LNCAP (cell line): ENCODE data around the gene FKBP1A.

ENCODE experiments used
- CTCF ChIP-seq: fragments of 450-650 bp; IDR thresholded peaks from 2 replicates; pipeline ENCODE4 v1.5.1; 2017; ENCODE audit warnings: mild to moderate bottlenecking

Gene FKBP1A

DNA sequence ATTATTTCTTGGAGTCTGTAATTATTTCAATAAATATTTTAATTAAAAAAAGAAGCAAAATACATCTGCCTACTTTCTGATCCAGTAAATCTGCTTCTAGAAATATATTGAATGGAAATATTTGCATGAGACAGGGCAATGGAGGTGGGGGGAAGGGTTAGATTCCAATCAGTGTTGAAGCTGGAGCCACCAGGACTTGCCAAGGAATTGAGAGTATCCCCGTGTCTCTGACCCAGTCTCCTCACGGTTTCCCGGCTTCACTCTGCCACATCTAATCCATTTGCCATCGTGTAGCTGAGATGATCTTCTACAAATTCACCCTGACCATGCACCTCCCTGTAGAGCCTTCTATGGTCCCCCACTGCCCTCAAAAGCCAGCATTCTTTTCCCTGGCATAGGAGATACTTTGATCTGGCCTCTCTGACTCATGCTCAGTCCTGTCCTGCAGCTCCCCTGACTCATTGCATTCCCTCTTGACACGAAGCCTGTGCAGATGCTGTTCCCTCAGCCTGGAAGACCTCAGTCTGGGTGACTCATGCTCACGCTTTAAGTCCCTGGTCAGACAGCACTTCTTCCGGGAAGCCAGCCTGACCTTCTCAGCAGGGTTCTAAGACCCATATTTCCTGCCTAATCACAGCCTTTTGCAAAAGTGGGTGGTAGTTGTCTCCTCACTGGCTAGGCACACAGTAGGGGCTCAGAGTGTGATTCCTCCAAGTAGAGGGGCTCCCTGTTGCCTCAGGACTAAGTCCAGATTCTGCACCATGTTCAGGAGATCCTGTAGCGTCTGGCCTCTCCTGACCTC, 23.0 kb upstream of the FKBP1A start:
- TF ChIP-seq CTCF = no peak

DNA sequence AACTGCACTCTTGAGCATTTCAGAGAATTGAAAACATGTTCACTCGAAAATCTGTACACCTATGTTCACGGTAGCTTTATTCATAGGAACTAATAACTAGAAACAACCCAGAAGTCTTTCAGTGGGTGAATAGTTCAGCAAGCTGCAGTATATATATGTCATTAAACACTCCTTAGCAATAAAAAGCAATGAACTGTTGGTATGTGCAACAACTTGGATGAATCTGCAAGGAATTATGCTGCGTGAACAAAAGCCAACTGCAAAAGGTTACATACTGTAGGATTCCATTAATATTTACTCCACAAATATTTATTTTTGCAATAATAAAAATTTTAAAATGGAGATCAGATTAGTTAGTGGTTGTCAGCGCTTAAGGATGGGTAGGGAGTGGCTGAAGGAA, 22.1 kb upstream of the FKBP1A start:
- TF ChIP-seq CTCF = no peak

DNA sequence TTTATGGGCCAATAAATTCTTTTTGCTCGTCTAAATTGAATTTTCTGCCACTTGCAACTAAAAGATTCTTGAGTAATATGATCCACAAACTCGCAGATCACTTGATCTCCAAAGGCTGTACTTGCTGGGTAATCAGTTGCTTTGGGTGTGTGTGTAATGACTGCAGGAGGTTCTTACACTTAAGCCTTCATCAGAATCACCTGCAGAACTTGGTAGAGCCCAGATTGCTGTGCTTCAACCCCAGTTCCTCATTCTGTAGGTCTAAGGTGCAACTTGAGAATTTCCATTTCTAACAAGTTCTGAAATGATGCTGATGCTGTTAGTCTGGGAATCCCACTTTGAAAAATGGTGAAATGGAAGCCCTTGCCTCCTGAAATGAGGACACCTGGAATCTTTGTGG, 12.9 kb upstream of the FKBP1A start:
- no peak for TF ChIP-seq CTCF

DNA sequence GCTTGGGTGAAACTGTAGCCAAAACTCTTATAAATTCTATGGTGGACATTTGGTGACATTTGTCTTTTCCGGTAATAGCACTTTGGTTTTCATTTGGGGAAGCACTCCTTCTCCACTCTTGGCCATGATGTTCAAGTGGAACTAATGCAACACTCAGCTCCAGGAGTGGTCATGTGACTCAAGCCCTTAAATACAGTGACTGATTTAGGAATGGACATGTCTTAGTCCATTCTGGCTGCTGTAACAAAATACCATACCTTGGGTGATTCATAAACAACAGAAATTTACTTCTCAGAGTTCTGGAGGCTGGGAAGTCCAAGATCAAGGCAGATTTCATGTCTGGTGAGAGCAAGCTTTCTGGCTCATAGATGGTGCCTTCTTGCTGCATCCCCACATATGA, 10.8 kb upstream of the FKBP1A start:
- TF ChIP-seq CTCF = no peak

- no peak for TF ChIP-seq CTCF
These were observed 9.3 kb upstream of the FKBP1A start for GRCh38 chr20:1402149-1402548.

- TF ChIP-seq CTCF = no peak
These were observed 8.6 kb upstream of the FKBP1A start for GRCh38 chr20:1401451-1401907.

DNA sequence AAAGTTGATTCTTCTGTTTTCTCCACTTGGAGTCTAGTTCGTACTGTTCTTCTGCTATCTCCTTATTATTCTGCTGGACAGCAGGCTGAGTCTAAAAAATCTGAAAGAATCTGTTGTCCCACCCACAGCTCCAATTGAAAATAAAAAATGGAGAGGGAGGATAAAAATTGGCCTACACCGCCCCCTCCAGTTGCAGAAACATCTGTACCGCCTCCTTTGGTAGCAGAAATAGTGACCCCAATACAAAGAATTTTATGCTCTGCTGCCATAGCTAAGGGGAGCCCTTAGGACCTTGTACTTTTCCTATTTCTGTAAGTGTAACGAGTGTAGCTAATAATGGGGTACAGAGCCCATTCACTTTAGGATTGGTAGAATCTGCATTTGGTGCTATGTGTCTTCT, 4.9 kb upstream of the FKBP1A start:
- TF ChIP-seq CTCF = no peak; the same call in 1 of the 2 replicates
